Neural cell (in vitro differentiated cells): ENCODE results near the gene GABRG3.

Source experiments
- CTCF ChIP-seq: fragments of 450-650 bp; IDR thresholded peaks from 2 replicates; pipeline ENCODE4 v1.5.1; 2014; ENCODE audit warnings: antibody characterized with exemption, mild to moderate bottlenecking, moderate library complexity; ENCODE audit not compliant: poor library complexity, severe bottlenecking
- EP300 ChIP-seq: fragments of 450-650 bp; conservative IDR thresholded peaks from 2 replicates; pipeline ENCODE4 v1.6.1; 2014; ENCODE audit warnings: antibody characterized with exemption, mild to moderate bottlenecking, moderate library complexity; ENCODE audit not compliant: poor library complexity, severe bottlenecking
- EZH2 ChIP-seq: fragments of 200-600, 300-800 bp; shearing (Covaris generic), sonication (generic); IDR thresholded peaks from 2 replicates; pipeline ENCODE4 v1.6.1; 2014; ENCODE audit warnings: antibody characterized with exemption, low read length, borderline replicate concordance, mild to moderate bottlenecking; ENCODE audit not compliant: insufficient read depth, poor library complexity, severe bottlenecking
- MXI1 ChIP-seq: fragments of 450-650 bp; conservative IDR thresholded peaks from 2 replicates; pipeline ENCODE4 v1.6.1; 2014; ENCODE audit warnings: antibody characterized with exemption, mild to moderate bottlenecking; ENCODE audit not compliant: poor library complexity, severe bottlenecking
- POLR2AphosphoS5 ChIP-seq: IDR thresholded peaks from 2 replicates; pipeline ENCODE4 v1.6.1; 2012
- RAD21 ChIP-seq: fragments of 450-650 bp; conservative IDR thresholded peaks from 2 replicates; pipeline ENCODE4 v1.6.1; 2014; ENCODE audit warnings: antibody characterized with exemption, mild to moderate bottlenecking, moderate library complexity
- SMC3 ChIP-seq: fragments of 450-650 bp; conservative IDR thresholded peaks from 2 replicates; pipeline ENCODE4 v1.6.1; 2014; ENCODE audit warnings: antibody characterized with exemption, mild to moderate bottlenecking, moderate library complexity; ENCODE audit not compliant: poor library complexity
- TAF1 ChIP-seq: IDR thresholded peaks from 2 replicates; pipeline ENCODE4 v1.6.1; 2012; ENCODE audit warnings: low read depth
- TF ChIP-seq, protein P1 (sequence below): IDR thresholded peaks from 2 replicates; pipeline ENCODE4 v1.6.1; 2012; ENCODE audit warnings: borderline replicate concordance

GRCh38 chr15:27433604-27434003, 462.6 kb downstream of the GABRG3 start:
- no peak for TF ChIP-seq CTCF
- TF ChIP-seq, protein P1, sequence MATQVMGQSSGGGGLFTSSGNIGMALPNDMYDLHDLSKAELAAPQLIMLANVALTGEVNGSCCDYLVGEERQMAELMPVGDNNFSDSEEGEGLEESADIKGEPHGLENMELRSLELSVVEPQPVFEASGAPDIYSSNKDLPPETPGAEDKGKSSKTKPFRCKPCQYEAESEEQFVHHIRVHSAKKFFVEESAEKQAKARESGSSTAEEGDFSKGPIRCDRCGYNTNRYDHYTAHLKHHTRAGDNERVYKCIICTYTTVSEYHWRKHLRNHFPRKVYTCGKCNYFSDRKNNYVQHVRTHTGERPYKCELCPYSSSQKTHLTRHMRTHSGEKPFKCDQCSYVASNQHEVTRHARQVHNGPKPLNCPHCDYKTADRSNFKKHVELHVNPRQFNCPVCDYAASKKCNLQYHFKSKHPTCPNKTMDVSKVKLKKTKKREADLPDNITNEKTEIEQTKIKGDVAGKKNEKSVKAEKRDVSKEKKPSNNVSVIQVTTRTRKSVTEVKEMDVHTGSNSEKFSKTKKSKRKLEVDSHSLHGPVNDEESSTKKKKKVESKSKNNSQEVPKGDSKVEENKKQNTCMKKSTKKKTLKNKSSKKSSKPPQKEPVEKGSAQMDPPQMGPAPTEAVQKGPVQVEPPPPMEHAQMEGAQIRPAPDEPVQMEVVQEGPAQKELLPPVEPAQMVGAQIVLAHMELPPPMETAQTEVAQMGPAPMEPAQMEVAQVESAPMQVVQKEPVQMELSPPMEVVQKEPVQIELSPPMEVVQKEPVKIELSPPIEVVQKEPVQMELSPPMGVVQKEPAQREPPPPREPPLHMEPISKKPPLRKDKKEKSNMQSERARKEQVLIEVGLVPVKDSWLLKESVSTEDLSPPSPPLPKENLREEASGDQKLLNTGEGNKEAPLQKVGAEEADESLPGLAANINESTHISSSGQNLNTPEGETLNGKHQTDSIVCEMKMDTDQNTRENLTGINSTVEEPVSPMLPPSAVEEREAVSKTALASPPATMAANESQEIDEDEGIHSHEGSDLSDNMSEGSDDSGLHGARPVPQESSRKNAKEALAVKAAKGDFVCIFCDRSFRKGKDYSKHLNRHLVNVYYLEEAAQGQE: no peak
- TF ChIP-seq EZH2: no peak
- no peak for TF ChIP-seq EP300
- TF ChIP-seq RAD21: no peak
- TF ChIP-seq TAF1: no peak
- no peak for TF ChIP-seq POLR2AphosphoS5
- no peak for TF ChIP-seq SMC3
- TF ChIP-seq MXI1: no peak
